Suprapubic skin (tissue), 4 donors: ENCODE data around the gene EXOC3L4. TPM values are rescaled to one million over a fixed set of nuclear protein-coding genes. Genes with fewer than 3 reads are reported as not detected.

ENCODE experiments used
- DNase-seq, 2 donors: peaks; one replicate each; pipeline ENCODE4 v3.0.0-alpha.2; 2019; ENCODE audit warnings: low spot score in 2 of 2
- H3K27ac ChIP-seq: fragments of 200-600 bp; sonication (generic); one replicate; pipeline ENCODE4 v1.5.1; 2019
- H3K27me3 ChIP-seq: fragments of 200-600 bp; sonication (generic); one replicate; pipeline ENCODE4 v1.5.1; 2019
- H3K36me3 ChIP-seq: fragments of 200-600 bp; sonication (generic); one replicate; pipeline ENCODE4 v1.5.1; 2019
- H3K4me1 ChIP-seq: fragments of 200-600 bp; sonication (generic); one replicate; pipeline ENCODE4 v1.5.1; 2019
- H3K4me3 ChIP-seq: fragments of 200-600 bp; sonication (generic); one replicate; pipeline ENCODE4 v1.5.1; 2019; ENCODE audit warnings: mild to moderate bottlenecking
- H3K9me3 ChIP-seq: fragments of 200-600 bp; sonication (generic); one replicate; pipeline ENCODE4 v1.5.1; 2019
- EP300 ChIP-seq: sonication (generic); formaldehyde crosslinking; IDR thresholded peaks from one replicate; pipeline ENCODE4 v1.6.1; 2017; ENCODE audit warnings: antibody characterized with exemption
- POLR2A ChIP-seq, 2 donors: fragments of 450-650 bp; IDR thresholded peaks; one replicate each; pipeline ENCODE4 v1.6.1; 2017; ENCODE audit warnings: antibody characterized with exemption in 2 of 2, mild to moderate bottlenecking in 2 of 2, moderate library complexity in 2 of 2
- POLR2AphosphoS5 ChIP-seq, 3 donors: sonication (generic); formaldehyde crosslinking; IDR thresholded peaks; one replicate each; pipeline ENCODE4 v1.6.1; 2017; ENCODE audit warnings: antibody characterized with exemption in 3 of 3
- WGBS: methylation state at CpG from one replicate; pipeline ENCODE4 v1.1.5; 2018; 5-methylcytosine and 5-hydroxymethylcytosine counted together
- total RNA-seq, 4 donors: library from RNA; depleted of rRNA; stranded (reverse); fragments of >200 nt; gene quantifications; one replicate each; pipeline ENCODE4 v1.1.0, GENCODE V29; 2016
- TF ChIP-seq, protein P1 (sequence below), 2 donors: fragments of 200-600 bp in 1 of 2; fragments of 450-650 bp in 1 of 2; sonication (generic) in 1 of 2; IDR thresholded peaks; one replicate each; pipeline ENCODE4 v1.5.1; 2016 to 2019; ENCODE audit warnings: antibody characterized with exemption in 2 of 2, mild to moderate bottlenecking in 1 of 2, moderate library complexity in 1 of 2

EXOC3L4 gene
- total RNA-seq, 4 donors from 2014 or later: 1.5 TPM; not detected in 3

GRCh38 chr14:103065861-103066260 is 28.7 kb upstream of the EXOC3L4 start:
- Histone ChIP-seq H3K9me3 (no peaks in the 10 kb centered on the region), H3K27ac (peak overlapping the region; percentile 87), H3K4me3 (no peak overlapping the region), H3K4me1 (peaks cover 25% of the 10 kb centered on the region), H3K36me3 (no peaks in the 10 kb centered on the region), H3K27me3 (no peaks in the 10 kb centered on the region)
- no peak for DNase-seq
- WGBS: 77% methylated on average over 7 of the region's 7 CpGs
- no peak for TF ChIP-seq POLR2AphosphoS5 (IDR thresholded peaks at IDR 0.05)
- TF ChIP-seq, protein P1, sequence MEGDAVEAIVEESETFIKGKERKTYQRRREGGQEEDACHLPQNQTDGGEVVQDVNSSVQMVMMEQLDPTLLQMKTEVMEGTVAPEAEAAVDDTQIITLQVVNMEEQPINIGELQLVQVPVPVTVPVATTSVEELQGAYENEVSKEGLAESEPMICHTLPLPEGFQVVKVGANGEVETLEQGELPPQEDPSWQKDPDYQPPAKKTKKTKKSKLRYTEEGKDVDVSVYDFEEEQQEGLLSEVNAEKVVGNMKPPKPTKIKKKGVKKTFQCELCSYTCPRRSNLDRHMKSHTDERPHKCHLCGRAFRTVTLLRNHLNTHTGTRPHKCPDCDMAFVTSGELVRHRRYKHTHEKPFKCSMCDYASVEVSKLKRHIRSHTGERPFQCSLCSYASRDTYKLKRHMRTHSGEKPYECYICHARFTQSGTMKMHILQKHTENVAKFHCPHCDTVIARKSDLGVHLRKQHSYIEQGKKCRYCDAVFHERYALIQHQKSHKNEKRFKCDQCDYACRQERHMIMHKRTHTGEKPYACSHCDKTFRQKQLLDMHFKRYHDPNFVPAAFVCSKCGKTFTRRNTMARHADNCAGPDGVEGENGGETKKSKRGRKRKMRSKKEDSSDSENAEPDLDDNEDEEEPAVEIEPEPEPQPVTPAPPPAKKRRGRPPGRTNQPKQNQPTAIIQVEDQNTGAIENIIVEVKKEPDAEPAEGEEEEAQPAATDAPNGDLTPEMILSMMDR (IDR thresholded peaks at IDR 0.05): no peak
- no peak for TF ChIP-seq POLR2A (IDR thresholded peaks at IDR 0.05)
- TF ChIP-seq EP300: no peak

DNA sequence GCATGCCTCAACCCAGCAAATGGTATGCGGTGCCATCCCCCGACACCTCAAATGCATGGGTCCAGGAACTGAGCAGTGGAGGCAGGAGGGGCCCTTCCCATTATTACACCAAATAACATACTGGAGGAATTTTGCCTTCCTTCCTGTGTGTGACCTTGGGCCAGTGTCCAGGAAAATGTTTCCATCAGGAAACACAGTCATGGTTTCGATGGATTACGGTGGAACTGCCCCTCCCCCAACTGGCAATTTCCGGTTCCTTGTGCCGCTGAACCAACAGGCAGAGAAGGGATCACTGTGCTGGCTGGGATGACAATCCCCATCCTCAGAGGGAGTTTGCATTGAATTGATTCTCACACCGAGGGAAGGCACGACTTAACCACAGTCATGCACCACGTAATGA is 28.1 kb upstream of the EXOC3L4 start:
- 83% methylated on average over 9 of the region's 9 CpGs for WGBS
- no peaks in the 10 kb centered on the region for H3K9me3 ChIP-seq
- no peaks in the 10 kb centered on the region for H3K27me3 ChIP-seq
- no peak for TF ChIP-seq POLR2A (IDR thresholded peaks at IDR 0.05)
- peak in 2 of 3 donors; percentile 29 to 73 for TF ChIP-seq POLR2AphosphoS5 (IDR thresholded peaks at IDR 0.05)
- TF ChIP-seq, protein P1 (IDR thresholded peaks at IDR 0.05): no peak
- H3K27ac ChIP-seq: peak overlapping the region; percentile 87
- DNase-seq: peak in 1 of 2 donors; percentile 77
- H3K4me3 ChIP-seq: no peak overlapping the region
- H3K4me1 ChIP-seq: peaks cover 30% of the 10 kb centered on the region
- no peaks in the 10 kb centered on the region for H3K36me3 ChIP-seq

GRCh38 chr14:103067231-103067954 is 27.1 kb upstream of the EXOC3L4 start:
- H3K36me3 ChIP-seq: no peaks in the 10 kb centered on the region
- H3K27ac ChIP-seq: peak overlapping the region; percentile 87
- 31% methylated on average over 8 of the region's 8 CpGs for WGBS
- peaks cover 38% of the 10 kb centered on the region for H3K4me1 ChIP-seq
- peak in 1 of 2 donors; percentile 72 for DNase-seq
- H3K27me3 ChIP-seq: no peaks in the 10 kb centered on the region
- no peak overlapping the region for H3K4me3 ChIP-seq
- H3K9me3 ChIP-seq: no peaks in the 10 kb centered on the region
- TF ChIP-seq POLR2AphosphoS5 (IDR thresholded peaks at IDR 0.05) (no peak), EP300 (no peak), POLR2A (IDR thresholded peaks at IDR 0.05) (no peak)
- TF ChIP-seq, protein P1 (IDR thresholded peaks at IDR 0.05): no peak

GRCh38 chr14:103068351-103069073 is 26.0 kb upstream of the EXOC3L4 start:
- TF ChIP-seq, protein P1 (IDR thresholded peaks at IDR 0.05): no peak
- TF ChIP-seq EP300 (no peak), POLR2AphosphoS5 (IDR thresholded peaks at IDR 0.05) (no peak), POLR2A (IDR thresholded peaks at IDR 0.05) (no peak)
- peak overlapping the region; percentile 87 for H3K27ac ChIP-seq
- 65% methylated on average over 22 of the region's 22 CpGs for WGBS
- no peaks in the 10 kb centered on the region for H3K9me3 ChIP-seq
- no peaks in the 10 kb centered on the region for H3K27me3 ChIP-seq
- peak in 1 of 2 donors; percentile 68 for DNase-seq
- H3K4me1 ChIP-seq: peaks cover 50% of the 10 kb centered on the region
- no peaks in the 10 kb centered on the region for H3K36me3 ChIP-seq
- no peak overlapping the region for H3K4me3 ChIP-seq

GRCh38 chr14:103070263-103070885 is 24.2 kb upstream of the EXOC3L4 start:
- WGBS: 85% methylated on average over 5 of the region's 8 CpGs
- H3K9me3 ChIP-seq: no peaks in the 10 kb centered on the region
- H3K36me3 ChIP-seq: no peaks in the 10 kb centered on the region
- peak overlapping the region; percentile 66 for H3K27ac ChIP-seq
- DNase-seq: peak in 1 of 2 donors; percentile 64
- H3K27me3 ChIP-seq: no peaks in the 10 kb centered on the region
- TF ChIP-seq POLR2A (IDR thresholded peaks at IDR 0.05): no peak
- TF ChIP-seq, protein P1 (IDR thresholded peaks at IDR 0.05): no peak
- no peak for TF ChIP-seq POLR2AphosphoS5 (IDR thresholded peaks at IDR 0.05)
- no peak for TF ChIP-seq EP300
- no peak overlapping the region for H3K4me3 ChIP-seq
- H3K4me1 ChIP-seq: peaks cover 68% of the 10 kb centered on the region
